ENCODE data around the gene NXT1. TPM values are rescaled to one million over a fixed set of nuclear protein-coding genes. Genes with fewer than 3 reads are reported as not detected.

Gene NXT1
- polyA plus RNA-seq, 4 donors = 17.1 to 23.8 (median 22.0) TPM

- no peak for DNase-seq (ENCODE audit: low read depth in 4 of 4, low spot score in 3 of 4)
Measured at GRCh38 chr20:23358563-23358906, 7.9 kb downstream of the NXT1 start.

GRCh38 chr20:23358923-23359593 is 8.5 kb downstream of the NXT1 start:
- no peak for DNase-seq (ENCODE audit: low read depth in 4 of 4, low spot score in 3 of 4)

DNA sequence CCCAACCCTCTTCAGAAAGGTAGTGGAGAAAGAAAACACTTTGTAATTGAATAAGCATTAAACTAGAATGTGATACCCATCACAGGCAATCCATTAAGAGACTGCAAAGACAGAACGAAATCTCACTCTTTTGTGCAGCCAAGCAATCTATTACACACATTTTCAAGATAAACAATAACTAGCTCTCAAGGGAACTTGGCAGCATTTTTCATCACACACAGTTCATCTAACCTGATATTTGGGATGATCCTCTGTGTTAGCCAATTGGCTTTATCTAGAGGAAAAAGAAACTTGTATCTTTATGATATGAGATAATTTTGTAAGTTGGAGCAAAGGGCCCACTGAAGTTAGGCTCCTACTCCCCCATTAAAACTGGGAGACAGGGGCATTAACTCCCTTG is 9.9 kb downstream of the NXT1 start:
- no peak for DNase-seq (ENCODE audit: low read depth in 4 of 4, low spot score in 3 of 4)

GRCh38 chr20:23361119-23361475 is 10.5 kb downstream of the NXT1 start:
- DNase-seq (ENCODE audit: low read depth in 4 of 4, low spot score in 3 of 4) = peak in 1 of 4 donors; percentile 26

- DNase-seq (ENCODE audit: low read depth in 4 of 4, low spot score in 3 of 4) = peak; percentile 94 to 98 (median 96)
Measured at GRCh38 chr20:23361476-23362391, 11.1 kb downstream of the NXT1 start, which contains the start of gene GZF1. Gene GZF1 (plus strand): TSS chr20:23362182. CDS start chr20:23364384, 2,202 bp downstream.

DNA sequence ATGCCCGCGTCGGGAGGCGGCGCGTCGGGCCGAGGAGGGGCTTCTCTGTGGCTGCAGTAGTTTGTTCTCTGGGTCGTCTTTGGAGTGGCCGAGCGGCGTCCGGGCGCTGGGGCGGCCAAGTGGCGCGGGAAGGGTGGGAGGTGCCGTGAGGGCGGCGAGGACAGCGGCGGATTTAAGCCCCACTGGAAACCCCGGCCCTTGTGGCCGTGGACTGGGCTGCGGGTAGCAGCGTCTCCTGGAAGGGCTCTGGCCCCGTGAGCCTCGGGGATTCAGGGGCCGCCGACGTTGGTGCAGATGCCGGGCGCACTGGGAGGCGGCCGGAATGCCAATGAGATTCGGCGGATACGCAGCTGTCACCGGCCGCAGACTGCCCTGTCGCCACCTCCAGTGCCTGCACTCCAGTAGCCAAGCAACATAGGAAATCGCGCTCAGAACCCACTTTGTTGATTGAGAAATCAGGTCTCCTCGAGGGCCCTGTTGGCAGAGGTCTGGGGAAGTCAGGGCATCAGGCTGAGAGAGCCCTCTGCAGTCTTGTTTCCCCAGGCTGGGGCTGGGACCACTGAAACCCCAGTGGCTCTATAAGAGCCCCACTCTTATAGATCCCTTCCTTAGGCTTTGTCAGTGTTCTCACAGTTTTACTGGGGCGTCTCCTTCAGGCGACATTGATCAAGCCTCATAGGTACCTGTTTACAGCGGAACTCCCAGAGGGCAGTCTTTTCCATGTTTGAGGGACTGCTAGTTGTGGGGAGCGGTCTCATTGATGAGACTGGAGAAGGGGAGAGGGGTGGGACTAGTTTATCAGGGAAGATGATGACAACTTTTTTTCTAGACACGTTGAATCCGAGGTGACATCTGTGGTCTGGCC is 12.0 kb downstream of the NXT1 start:
- peak in 1 of 4 donors; percentile 34 for DNase-seq (ENCODE audit: low read depth in 4 of 4, low spot score in 3 of 4)

- DNase-seq (ENCODE audit: low read depth in 4 of 4, low spot score in 3 of 4) = no peak
Measured at GRCh38 chr20:23363257-23363649, 12.7 kb downstream of the NXT1 start.

DNA sequence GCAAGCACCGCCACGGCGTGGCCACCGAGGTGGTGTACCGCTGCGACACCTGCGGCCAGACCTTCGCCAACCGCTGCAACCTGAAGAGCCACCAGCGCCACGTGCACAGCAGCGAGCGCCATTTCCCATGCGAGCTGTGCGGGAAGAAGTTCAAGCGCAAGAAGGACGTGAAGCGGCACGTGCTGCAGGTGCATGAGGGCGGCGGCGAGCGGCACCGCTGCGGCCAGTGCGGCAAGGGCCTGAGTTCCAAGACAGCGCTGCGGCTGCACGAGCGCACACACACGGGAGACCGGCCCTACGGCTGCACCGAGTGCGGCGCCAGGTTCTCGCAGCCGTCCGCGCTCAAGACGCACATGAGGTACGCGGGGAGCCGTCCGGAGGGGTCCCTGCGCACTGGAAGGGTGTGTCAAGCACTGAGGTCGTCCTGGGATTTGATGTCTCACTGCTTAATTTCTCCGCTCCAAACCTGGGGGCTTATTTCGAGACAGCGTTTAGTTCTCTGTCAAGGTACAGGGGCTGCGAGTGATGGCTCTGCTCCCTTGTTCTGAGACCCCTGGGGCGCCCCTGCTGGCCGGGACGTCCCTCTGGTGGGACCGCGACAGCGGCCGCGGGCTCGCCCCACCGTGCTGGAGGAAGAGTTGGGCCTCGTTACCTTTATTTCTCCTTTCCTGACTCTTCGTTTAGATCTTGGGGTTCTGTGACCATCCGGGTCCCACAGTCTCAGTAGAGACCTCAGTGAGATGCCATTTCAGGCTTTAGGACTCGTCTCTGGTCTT is 15.0 kb downstream of the NXT1 start:
- DNase-seq (ENCODE audit: low read depth in 4 of 4, low spot score in 3 of 4) = no peak

DNA sequence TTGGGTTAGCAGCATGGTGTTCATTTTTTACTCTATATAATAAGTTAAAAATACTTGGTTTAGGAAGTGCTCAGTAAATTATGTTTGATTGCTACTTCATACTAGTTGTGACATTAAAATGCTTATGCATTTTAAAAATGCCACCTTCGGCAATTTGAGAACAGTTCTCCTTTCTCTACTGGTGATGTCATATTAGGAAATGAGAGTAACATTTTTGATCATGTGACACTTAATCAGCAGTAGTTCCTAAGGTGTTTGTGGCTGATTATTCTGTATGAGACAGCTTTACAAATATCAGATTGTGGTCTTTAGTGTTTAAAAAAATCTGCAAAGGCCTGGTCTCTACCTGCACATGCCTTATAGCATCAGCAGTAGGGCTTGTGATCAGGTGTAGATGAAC is 15.8 kb downstream of the NXT1 start:
- no peak for DNase-seq (ENCODE audit: low read depth in 4 of 4, low spot score in 3 of 4)

- no peak for DNase-seq (ENCODE audit: low read depth in 4 of 4, low spot score in 3 of 4)
Measured at GRCh38 chr20:23367770-23368169, 17.2 kb downstream of the NXT1 start.

GRCh38 chr20:23368316-23369071 is 17.9 kb downstream of the NXT1 start:
- DNase-seq (ENCODE audit: low read depth in 4 of 4, low spot score in 3 of 4) = no peak

DNA sequence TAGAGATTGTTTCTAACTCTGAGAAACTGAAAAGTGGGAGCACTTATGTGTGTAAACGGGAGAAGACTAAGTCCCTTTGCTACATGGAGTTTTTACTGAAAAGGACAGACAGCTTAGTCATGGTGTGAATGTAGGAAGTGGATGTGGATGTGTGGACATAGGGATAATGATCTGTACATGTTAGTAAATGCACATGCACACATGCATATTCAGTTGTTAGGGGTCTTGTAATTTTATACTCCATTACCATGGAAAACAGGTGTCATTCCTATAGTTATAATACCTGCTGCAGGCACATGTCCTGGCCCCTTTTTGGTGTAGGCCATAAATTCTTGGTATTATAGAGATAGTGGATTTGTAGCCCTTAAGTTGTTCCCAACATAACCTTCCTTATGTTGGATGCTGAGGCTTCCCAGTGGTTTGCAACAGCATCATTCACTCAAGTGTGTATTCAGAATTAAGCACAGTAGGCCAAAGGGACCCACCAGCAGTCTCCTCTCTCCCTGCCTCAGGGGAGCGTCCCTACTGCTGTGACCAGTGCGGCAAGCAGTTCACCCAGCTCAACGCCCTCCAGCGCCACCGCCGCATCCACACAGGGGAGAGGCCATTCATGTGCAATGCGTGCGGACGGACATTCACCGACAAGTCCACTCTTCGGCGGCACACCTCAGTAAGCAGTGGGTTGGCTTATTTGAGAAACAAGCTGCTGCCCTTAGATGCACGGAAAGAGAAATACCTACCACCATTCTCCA is 18.7 kb downstream of the NXT1 start:
- no peak for DNase-seq (ENCODE audit: low read depth in 4 of 4, low spot score in 3 of 4)

- no peak for DNase-seq (ENCODE audit: low read depth in 4 of 4, low spot score in 3 of 4)
Measured at GRCh38 chr20:23370274-23370673, 19.7 kb downstream of the NXT1 start.

- DNase-seq (ENCODE audit: low read depth in 4 of 4, low spot score in 3 of 4) = no peak
Measured at GRCh38 chr20:23370873-23371272, 20.3 kb downstream of the NXT1 start.

GRCh38 chr20:23371496-23371895 is 20.9 kb downstream of the NXT1 start:
- no peak for DNase-seq (ENCODE audit: low read depth in 4 of 4, low spot score in 3 of 4)

DNA sequence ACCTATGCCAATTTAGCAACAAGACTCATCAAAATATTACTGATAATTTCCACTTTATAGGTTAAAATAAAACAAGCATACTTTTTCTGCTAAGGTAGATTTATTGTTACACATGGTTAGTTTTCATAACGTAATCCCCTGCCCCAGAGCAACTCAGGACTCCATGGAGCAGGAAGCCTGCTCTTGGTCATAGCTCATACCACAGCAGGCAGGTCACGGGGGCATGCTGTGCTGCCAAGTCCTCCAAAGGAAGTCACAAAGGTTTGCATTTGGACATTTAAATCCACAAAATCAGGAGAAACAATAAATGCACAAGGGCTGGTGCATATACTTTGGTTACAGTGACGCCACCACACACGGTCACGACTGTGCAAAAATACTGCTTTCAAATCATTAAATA is 23.9 kb downstream of the NXT1 start:
- no peak for DNase-seq (ENCODE audit: low read depth in 4 of 4, low spot score in 3 of 4)

GRCh38 chr20:23375827-23376226 is 25.2 kb downstream of the NXT1 start:
- DNase-seq (ENCODE audit: low read depth in 4 of 4, low spot score in 3 of 4) = no peak

GRCh38 chr20:23379772-23380171 is 29.2 kb downstream of the NXT1 start:
- no peak for DNase-seq (ENCODE audit: low read depth in 4 of 4, low spot score in 3 of 4)

GRCh38 chr20:23381876-23382275 is 31.3 kb downstream of the NXT1 start:
- DNase-seq (ENCODE audit: low read depth in 4 of 4, low spot score in 3 of 4) = no peak
